Fibroblast of mammary gland (primary cell): ENCODE measurements around the gene GAB3.
"Not testable (repeated sequence)": the region's sequence is repeated elsewhere in the genome, so short reads cannot be mapped to it uniquely, and the experiment has no call there.

Experiments
- DNase-seq: peaks from one replicate; pipeline ENCODE4 v3.0.0-alpha.2; 2010; ENCODE audit warnings: low read depth
- H3K4me3 ChIP-seq: 2 replicates; pipeline ENCODE4 v1.5.1; 2011; ENCODE audit warnings: low read depth, mild to moderate bottlenecking, low read length, moderate library complexity; ENCODE audit not compliant: control insufficient read depth
- CTCF ChIP-seq: conservative IDR thresholded peaks from 2 replicates; pipeline ENCODE4 v1.5.1; 2011; ENCODE audit warnings: low read depth, low read length, inconsistent platforms; ENCODE audit not compliant: control insufficient read depth, insufficient read depth

GAB3 gene

GRCh38 chrX:154696676-154697045, 54.2 kb downstream of the GAB3 start:
- DNase-seq = peak; percentile 50
- TF ChIP-seq CTCF = no peak
- no peak overlapping the region for H3K4me3 ChIP-seq

GRCh38 chrX:154695911-154696675, 54.8 kb downstream of the GAB3 start:
- peak; percentile 90 for DNase-seq

GRCh38 chrX:154693394-154693793, 57.5 kb downstream of the GAB3 start:
- TF ChIP-seq CTCF = no peak
- no peak overlapping the region for H3K4me3 ChIP-seq
- no peak for DNase-seq

More at GRCh38 chrX:154695911-154696675, 54.8 kb downstream of the GAB3 start:
- no peak for TF ChIP-seq CTCF
- no peak overlapping the region for H3K4me3 ChIP-seq

GRCh38 chrX:154690438-154690837, 60.4 kb downstream of the GAB3 start:
- not testable (repeated sequence) for DNase-seq, H3K4me3 ChIP-seq

GRCh38 chrX:154672084-154672483, 78.8 kb downstream of the GAB3 start:
- not testable (repeated sequence) for DNase-seq, H3K4me3 ChIP-seq

GRCh38 chrX:154670848-154671247, 80.0 kb downstream of the GAB3 start:
- not testable (repeated sequence) for H3K4me3 ChIP-seq, DNase-seq

- no peak overlapping the region for H3K4me3 ChIP-seq
- TF ChIP-seq CTCF = no peak
- no peak for DNase-seq
Measured at GRCh38 chrX:154661899-154662298, 89.0 kb downstream of the GAB3 start.

- DNase-seq = no peak
- TF ChIP-seq CTCF = no peak
- no peak overlapping the region for H3K4me3 ChIP-seq
Measured at GRCh38 chrX:154661170-154661569, 89.7 kb downstream of the GAB3 start.
